IMR-90 (cell line): ENCODE results near the gene GBE1. TPM values are rescaled to one million over a fixed set of nuclear protein-coding genes. Genes with fewer than 3 reads are reported as not detected.

Experiments used
- ATAC-seq: fragments of 200-7000 bp; cut with Tn5 transposase; 2 replicates; pipeline ENCODE4 v1.9.1; 2020; ENCODE audit warnings: low read depth, mild to moderate bottlenecking, moderate library complexity
- BruUV-seq: library from RNA; stranded (reverse); fragments of 400-500 nt; replicated peaks from 2 replicates; lab custom pipeline; 2021; lab: Mats Ljungman, UMichigan
- CTCF ChIA-PET: fragments of 300-600 bp; formaldehyde crosslinking; extraction: SDS; loops from one replicate; lab custom pipeline; 2021; ENCODE audit warnings: antibody characterized with exemption; lab: Yijun Ruan, JAX
- POLR2A ChIA-PET: fragments of 300-600 bp; sonication (Branson Sonifier 250); formaldehyde crosslinking; loops from one replicate; lab custom pipeline; 2022; ENCODE audit warnings: antibody characterized with exemption; ENCODE audit not compliant: unreplicated experiment; lab: Charles Lee
- DNase-seq: peaks from one replicate; pipeline ENCODE4 v3.0.0; 2013
- H2AFZ ChIP-seq: replicated peaks from 2 replicates; pipeline ENCODE3; 2013; ENCODE audit warnings: low read length, mild to moderate bottlenecking; ENCODE audit not compliant: poor library complexity
- H2AK5ac ChIP-seq: 2 replicates; pipeline ENCODE4 v1.6.1; 2013; ENCODE audit warnings: low read depth, low read length, inconsistent platforms
- H2AK9ac ChIP-seq: replicated peaks from 2 replicates; pipeline ENCODE3; 2013; ENCODE audit warnings: mild to moderate bottlenecking, low read depth, low read length, moderate library complexity; ENCODE audit not compliant: poor library complexity
- H2BK120ac ChIP-seq: 2 replicates; pipeline ENCODE4 v1.6.1; 2013; ENCODE audit warnings: low read depth, low read length, inconsistent platforms
- H2BK15ac ChIP-seq: 3 replicates; pipeline ENCODE4 v1.6.1; 2013; ENCODE audit warnings: low read depth, low read length, inconsistent platforms
- H2BK20ac ChIP-seq: 2 replicates; pipeline ENCODE4 v1.6.1; 2013; ENCODE audit warnings: low read depth, mild to moderate bottlenecking, inconsistent platforms, low read length, moderate library complexity
- H2BK5ac ChIP-seq: 2 replicates; pipeline ENCODE4 v1.6.1; 2013; ENCODE audit warnings: mild to moderate bottlenecking, low read depth, low read length, inconsistent platforms; ENCODE audit not compliant: poor library complexity, severe bottlenecking
- H3K14ac ChIP-seq: replicated peaks from 2 replicates; pipeline ENCODE4 v1.6.1; 2013; ENCODE audit warnings: low read depth, low read length, inconsistent platforms
- H3K18ac ChIP-seq: 2 replicates; pipeline ENCODE4 v1.6.1; 2013; ENCODE audit warnings: low read depth, low read length, control low read depth
- H3K23ac ChIP-seq: 2 replicates; pipeline ENCODE4 v1.6.1; 2013; ENCODE audit warnings: low read depth, low read length, inconsistent platforms
- H3K27ac ChIP-seq: 2 replicates; pipeline ENCODE4 v1.5.1; 2013; ENCODE audit warnings: mild to moderate bottlenecking, control low read depth, low read length; ENCODE audit not compliant: insufficient read depth
- H3K27me3 ChIP-seq: 2 replicates; pipeline ENCODE4 v1.6.1; 2013; ENCODE audit warnings: low read length; ENCODE audit not compliant: control insufficient read depth, insufficient read depth
- H3K36me3 ChIP-seq: 2 replicates; pipeline ENCODE4 v1.6.1; 2013; ENCODE audit warnings: low read length, mixed read lengths; ENCODE audit not compliant: control insufficient read depth, insufficient read depth
- H3K4ac ChIP-seq: 2 replicates; pipeline ENCODE4 v1.6.1; 2013; ENCODE audit warnings: low read depth, low read length, inconsistent platforms
- H3K4me1 ChIP-seq: 2 replicates; pipeline ENCODE4 v1.6.1; 2013; ENCODE audit warnings: low read length, mixed read lengths; ENCODE audit not compliant: control insufficient read depth, insufficient read depth
- H3K4me2 ChIP-seq: 2 replicates; pipeline ENCODE4 v1.6.1; 2013; ENCODE audit warnings: low read depth, mild to moderate bottlenecking, control low read depth, low read length, moderate library complexity
- H3K4me3 ChIP-seq: 2 replicates; pipeline ENCODE4 v1.5.1; 2013; ENCODE audit warnings: low read depth, mild to moderate bottlenecking, control low read depth, low read length, moderate library complexity; ENCODE audit not compliant: insufficient read depth
- H3K56ac ChIP-seq: 2 replicates; pipeline ENCODE4 v1.6.1; 2013; ENCODE audit warnings: low read length, inconsistent platforms; ENCODE audit not compliant: insufficient read depth; ENCODE audit errors: extremely low read depth
- H3K79me1 ChIP-seq, 2 experiments: 2 replicates each; pipeline ENCODE4 v1.6.1; 2013; ENCODE audit warnings: low read length in 2 of 2, inconsistent platforms in 1 of 2, low read depth in 1 of 2
- H3K9ac ChIP-seq: 2 replicates; pipeline ENCODE4 v1.6.1; 2013; ENCODE audit warnings: low read depth, low read length, control low read depth
- H3K9me1 ChIP-seq: 2 replicates; pipeline ENCODE4 v1.6.1; 2013; ENCODE audit warnings: low read length, inconsistent platforms; ENCODE audit not compliant: insufficient read depth
- H3K9me3 ChIP-seq: 2 replicates; pipeline ENCODE4 v1.6.1; 2013; ENCODE audit warnings: low read length; ENCODE audit not compliant: control insufficient read depth, insufficient read depth
- H4K20me1 ChIP-seq: 2 replicates; pipeline ENCODE4 v1.6.1; 2013; ENCODE audit warnings: low read length, inconsistent platforms; ENCODE audit not compliant: insufficient read depth
- H4K5ac ChIP-seq: 2 replicates; pipeline ENCODE4 v1.6.1; 2013; ENCODE audit warnings: mild to moderate bottlenecking, low read depth, low read length, control low read depth
- H4K8ac ChIP-seq, 2 experiments: 2 replicates each; pipeline ENCODE4 v1.6.1; 2013; ENCODE audit warnings: low read depth in 2 of 2, low read length in 2 of 2, control low read depth in 1 of 2, inconsistent platforms in 1 of 2
- H4K91ac ChIP-seq: 2 replicates; pipeline ENCODE4 v1.6.1; 2013; ENCODE audit warnings: low read depth, low read length, inconsistent platforms; ENCODE audit not compliant: insufficient read depth
- BHLHE40 ChIP-seq: fragments of 150-350 bp; IDR thresholded peaks from 2 replicates; pipeline ENCODE4 v1.6.1; 2016; ENCODE audit warnings: mild to moderate bottlenecking, low read depth, low read length
- CHD1 ChIP-seq: IDR thresholded peaks from 2 replicates; pipeline ENCODE4 v1.6.1; 2012; ENCODE audit warnings: low read depth, low read length, improper control_type of control experiment
- MXI1 ChIP-seq: IDR thresholded peaks from 2 replicates; pipeline ENCODE4 v1.6.1; 2012; ENCODE audit warnings: low read depth, mild to moderate bottlenecking, low read length, moderate library complexity, borderline replicate concordance
- NFE2L2 ChIP-seq: fragments of 150-350 bp; IDR thresholded peaks from 2 replicates; pipeline ENCODE4 v1.6.1; 2016; ENCODE audit warnings: low read depth, mild to moderate bottlenecking, low read length
- RAD21 ChIP-seq: IDR thresholded peaks from 2 replicates; pipeline ENCODE4 v1.6.1; 2012; ENCODE audit warnings: low read length, improper control_type of control experiment
- WGBS, 2 experiments: methylation state at CpG; one replicate each; pipeline versions ENCODE4 v1.1.5 to v1.1.7; 2013; ENCODE audit warnings: missing lambda C conversion rate in 2 of 2; ENCODE audit not compliant: insufficient read length in 1 of 2; ENCODE audit errors: extremely low coverage in 2 of 2; 5-methylcytosine and 5-hydroxymethylcytosine counted together
- dilution Hi-C: fragments of 300-500 bp; cut with HindIII; formaldehyde crosslinking; loops from one replicate; pipeline ENCODE4 v1.14.3; 2018; ENCODE audit warnings: low sequenced_read_pairs; ENCODE audit not compliant: unreplicated experiment
- in situ Hi-C: fragments of 300-500 bp; cut with MboI; formaldehyde crosslinking; loops from 3 replicates; pipeline ENCODE4 v1.14.3; 2019; ENCODE audit warnings: low sequenced_read_pairs, inconsistent platforms, mixed read lengths
- intact Hi-C: fragments of 100-400 bp; cut with micrococcal nuclease; formaldehyde crosslinking; loops from 2 replicates; pipeline ENCODE4 v1.10.0; 2022
- polyA plus RNA-seq, 3 experiments: library from polyadenylated mRNA; depleted of rRNA; stranded (reverse); fragments of >200 nt; gene quantifications; 2 replicates each; pipeline ENCODE4 v1.2.3, GENCODE V29; 2012; ENCODE audit warnings: low replicate concordance in 1 of 3
- total RNA-seq: library from RNA; depleted of rRNA; stranded (reverse); fragments of >200 nt; gene quantifications from 2 replicates; pipeline ENCODE4 v1.2.3, GENCODE V29; 2012
- TF ChIP-seq, protein P1 (sequence below): fragments of 150-350 bp; IDR thresholded peaks from 2 replicates; pipeline ENCODE4 v1.6.1; 2016; ENCODE audit warnings: low read depth, mild to moderate bottlenecking, low read length, moderate library complexity, borderline replicate concordance

The GBE1 gene
- total and polyA plus RNA-seq, 2 of the 4 experiments (the other 2 are of a cell fraction): 36.7 to 90.3 TPM

DNA sequence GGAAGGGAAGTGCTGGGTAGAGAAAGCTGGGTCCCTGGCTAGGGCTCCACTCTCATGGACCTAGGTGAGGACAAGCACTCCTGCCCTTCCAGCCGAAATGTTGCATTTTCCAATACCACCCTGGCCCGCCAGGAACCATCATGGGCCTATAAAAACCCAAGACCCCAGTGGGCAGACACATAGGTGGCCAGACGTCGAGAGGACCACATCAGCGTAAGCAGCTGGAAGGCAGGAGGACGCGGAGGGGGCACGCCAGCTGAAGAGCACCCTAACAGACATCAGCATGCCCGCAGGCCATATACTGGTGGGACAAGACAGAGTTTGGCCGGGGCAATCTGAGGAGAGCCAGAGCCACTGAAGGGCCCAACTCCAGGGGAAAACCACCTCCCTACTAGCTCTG is 98.3 kb downstream of the GBE1 start:
- Histone ChIP-seq H3K9me3 (no peaks in the 10 kb centered on the region), H2AFZ (no peak overlapping the region), H2AK5ac (no peak overlapping the region), H2BK5ac (no peak overlapping the region), H4K5ac (no peak overlapping the region), H2BK20ac (no peak overlapping the region), H4K91ac (no peak overlapping the region), H3K9me1 (no peaks in the 10 kb centered on the region), H3K36me3 (0 out of 2 replicates have a peak, but pooled peaks cover 2% of the 10 kb centered on the region), H2AK9ac (peak overlapping the region; percentile 75), H3K4me3 (no peak overlapping the region), H4K8ac (no peak overlapping the region), H3K4me2 (no peak overlapping the region), H3K23ac (no peak overlapping the region), H3K79me1 (peaks cover 10 to 17% of the 10 kb centered on the region in 2 experiments), H3K27me3 (no peaks in the 10 kb centered on the region), H3K14ac (no peak overlapping the region), H3K4ac (no peak overlapping the region), H3K27ac (no peak overlapping the region), H3K18ac (no peak overlapping the region), H2BK120ac (no peak overlapping the region), H2BK15ac (no peak overlapping the region), H3K9ac (no peak overlapping the region), H3K4me1 (no peaks in the 10 kb centered on the region), H3K56ac (no peak overlapping the region), H4K20me1 (no peaks in the 10 kb centered on the region)
- DNase-seq: no peak
- dilution Hi-C loops (no loop called here), in situ Hi-C loops (loop anchor here (10.0 kb wide), 1 partner anchor 472 kb away; no protein-coding TSS in a partner anchor), intact Hi-C loops (no loop called here)
- BruUV-seq: no TSS peak
- ChIA-PET POLR2A (no interaction called here), CTCF (no interaction called here)
- TF ChIP-seq CHD1: no peak
- TF ChIP-seq RAD21: no peak
- TF ChIP-seq, protein P1, sequence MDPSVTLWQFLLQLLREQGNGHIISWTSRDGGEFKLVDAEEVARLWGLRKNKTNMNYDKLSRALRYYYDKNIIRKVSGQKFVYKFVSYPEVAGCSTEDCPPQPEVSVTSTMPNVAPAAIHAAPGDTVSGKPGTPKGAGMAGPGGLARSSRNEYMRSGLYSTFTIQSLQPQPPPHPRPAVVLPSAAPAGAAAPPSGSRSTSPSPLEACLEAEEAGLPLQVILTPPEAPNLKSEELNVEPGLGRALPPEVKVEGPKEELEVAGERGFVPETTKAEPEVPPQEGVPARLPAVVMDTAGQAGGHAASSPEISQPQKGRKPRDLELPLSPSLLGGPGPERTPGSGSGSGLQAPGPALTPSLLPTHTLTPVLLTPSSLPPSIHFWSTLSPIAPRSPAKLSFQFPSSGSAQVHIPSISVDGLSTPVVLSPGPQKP: no peak
- TF ChIP-seq MXI1: no peak
- TF ChIP-seq BHLHE40: no peak
- TF ChIP-seq NFE2L2: no peak
- WGBS, 2 experiments: 79% methylated on average over 5 of the region's 10 CpGs; no CpG with 5 or more reads in 1 of the 2 experiments
- no peak for ATAC-seq
